Measurements from ENCODE around the gene DHRSX.
"Not testable (repeated sequence)": the region's sequence is repeated elsewhere in the genome, so short reads cannot be mapped to it uniquely, and the experiment has no call there.

DHRSX gene

GRCh38 chrX:2512501-2512900 is 11.7 kb upstream of the DHRSX start:
- Mint-ChIP-seq H3K4me3 (no peak overlapping the region), H3K9me3 (no peaks in the 10 kb centered on the region), H3K36me3 (ENCODE audit: insufficient read depth) (no peaks in the 10 kb centered on the region), H3K27ac (no peak overlapping the region), H3K4me1 (ENCODE audit: low read depth in 2 of 2) (peaks cover 0 to 5% of the 10 kb centered on the region in 2 donors), H3K27me3 (peaks cover 19 to 30% of the 10 kb centered on the region in 2 donors)
- DNase-seq (no peak), ATAC-seq (replicated peaks) (no peak)

GRCh38 chrX:2511326-2511725 is 10.6 kb upstream of the DHRSX start:
- Mint-ChIP-seq H3K4me3 (no peak overlapping the region), H3K27ac (no peak overlapping the region), H3K36me3 (ENCODE audit: insufficient read depth) (no peaks in the 10 kb centered on the region), H3K9me3 (no peaks in the 10 kb centered on the region), H3K4me1 (ENCODE audit: low read depth in 2 of 2) (no peaks in the 10 kb centered on the region), H3K27me3 (peaks cover 18 to 30% of the 10 kb centered on the region in 2 donors)
- DNase-seq (no peak), ATAC-seq (replicated peaks) (no peak)

- Mint-ChIP-seq H3K27ac (peak overlapping the region in 1 of 2 donors; percentile 59), H3K4me3 (no peak overlapping the region), H3K36me3 (ENCODE audit: insufficient read depth) (no peaks in the 10 kb centered on the region), H3K27me3 (peaks cover 10 to 14% of the 10 kb centered on the region in 2 donors), H3K9me3 (no peaks in the 10 kb centered on the region), H3K4me1 (ENCODE audit: low read depth in 2 of 2) (no peaks in the 10 kb centered on the region)
- ATAC-seq (replicated peaks) = no peak
- no peak for DNase-seq
Observed at GRCh38 chrX:2508648-2509335, 8.0 kb upstream of the DHRSX start.

GRCh38 chrX:2507904-2508627 is 7.3 kb upstream of the DHRSX start:
- no peak overlapping the region for H3K4me3 Mint-ChIP-seq
- no peak for ATAC-seq (replicated peaks)
- H3K36me3 Mint-ChIP-seq (ENCODE audit: insufficient read depth) = no peaks in the 10 kb centered on the region
- DNase-seq = no peak
- H3K27me3 Mint-ChIP-seq = peaks cover 10 to 14% of the 10 kb centered on the region in 2 donors
- H3K4me1 Mint-ChIP-seq (ENCODE audit: low read depth in 2 of 2) = no peaks in the 10 kb centered on the region
- H3K9me3 Mint-ChIP-seq = no peaks in the 10 kb centered on the region
- peak overlapping the region in 1 of 2 donors; percentile 59 for H3K27ac Mint-ChIP-seq

GRCh38 chrX:2507196-2507595 is 6.4 kb upstream of the DHRSX start:
- Mint-ChIP-seq H3K4me3 (no peak overlapping the region), H3K4me1 (ENCODE audit: low read depth in 2 of 2) (peaks cover 0 to 3% of the 10 kb centered on the region in 2 donors), H3K36me3 (ENCODE audit: insufficient read depth) (peaks cover under 1% of the 10 kb centered on the region), H3K9me3 (no peaks in the 10 kb centered on the region), H3K27ac (no peak overlapping the region), H3K27me3 (peaks cover 10 to 14% of the 10 kb centered on the region in 2 donors)
- ATAC-seq (replicated peaks) (no peak), DNase-seq (no peak)

GRCh38 chrX:2505341-2505740 is 4.6 kb upstream of the DHRSX start:
- not testable (repeated sequence) for H3K36me3 Mint-ChIP-seq (ENCODE audit: insufficient read depth); ATAC-seq (replicated peaks); H3K4me3 Mint-ChIP-seq; H3K9me3 Mint-ChIP-seq; H3K27me3 Mint-ChIP-seq; DNase-seq
- Mint-ChIP-seq H3K4me1 (ENCODE audit: low read depth in 2 of 2) (peaks cover 2 to 14% of the 10 kb centered on the region in 2 donors), H3K27ac (peak overlapping the region in 1 of 2 donors; percentile 68)

GRCh38 chrX:2504706-2505332 is 4.0 kb upstream of the DHRSX start:
- H3K9me3 Mint-ChIP-seq = no peaks in the 10 kb centered on the region
- ATAC-seq (replicated peaks) (no peak), DNase-seq (no peak)
- H3K4me1 Mint-ChIP-seq (ENCODE audit: low read depth in 2 of 2) = peaks cover 2 to 15% of the 10 kb centered on the region in 2 donors
- peaks cover 0 to 6% of the 10 kb centered on the region in 2 donors for H3K27me3 Mint-ChIP-seq
- H3K27ac Mint-ChIP-seq = no peak overlapping the region
- no peak overlapping the region for H3K4me3 Mint-ChIP-seq
- H3K36me3 Mint-ChIP-seq (ENCODE audit: insufficient read depth) = peaks cover 10% of the 10 kb centered on the region

- Mint-ChIP-seq H3K4me3 (no peak overlapping the region), H3K27me3 (peaks cover 0 to 3% of the 10 kb centered on the region in 2 donors), H3K9me3 (no peaks in the 10 kb centered on the region), H3K36me3 (ENCODE audit: insufficient read depth) (peaks cover 13% of the 10 kb centered on the region), H3K4me1 (ENCODE audit: low read depth in 2 of 2) (peaks cover 9 to 25% of the 10 kb centered on the region in 2 donors), H3K27ac (peak overlapping the region in 1 of 2 donors; percentile 42)
- ATAC-seq (replicated peaks) (no peak), DNase-seq (no peak)
Observed at GRCh38 chrX:2503591-2504500, 3.1 kb upstream of the DHRSX start.

GRCh38 chrX:2502668-2503519 is 2.1 kb upstream of the DHRSX start:
- H3K4me3 Mint-ChIP-seq = peak overlapping the region in 1 of 2 donors; percentile 80

GRCh38 chrX:2502120-2502667 is 1.4 kb upstream of the DHRSX start:
- DNase-seq = no peak

More at GRCh38 chrX:2502668-2503519, 2.1 kb upstream of the DHRSX start:
- no peaks in the 10 kb centered on the region for H3K9me3 Mint-ChIP-seq
- peaks cover 14 to 35% of the 10 kb centered on the region in 2 donors for H3K4me1 Mint-ChIP-seq (ENCODE audit: low read depth in 2 of 2)
- H3K27me3 Mint-ChIP-seq = no peaks in the 10 kb centered on the region
- DNase-seq (no peak), ATAC-seq (replicated peaks) (no peak)
- H3K27ac Mint-ChIP-seq = peak overlapping the region; percentile 91 to 96
- H3K36me3 Mint-ChIP-seq (ENCODE audit: insufficient read depth) = peaks cover 13% of the 10 kb centered on the region

GRCh38 chrX:2501559-2502102 is 855 bp upstream of the DHRSX start:
- DNase-seq = no peak
- peaks cover 13% of the 10 kb centered on the region for H3K36me3 Mint-ChIP-seq (ENCODE audit: insufficient read depth)
- no peaks in the 10 kb centered on the region for H3K9me3 Mint-ChIP-seq
- no peaks in the 10 kb centered on the region for H3K27me3 Mint-ChIP-seq
- H3K27ac Mint-ChIP-seq = peak overlapping the region; percentile 91 to 96
- ATAC-seq (replicated peaks) = no peak
- H3K4me3 Mint-ChIP-seq = peak overlapping the region; percentile 80 to 81
- peaks cover 15 to 40% of the 10 kb centered on the region in 2 donors for H3K4me1 Mint-ChIP-seq (ENCODE audit: low read depth in 2 of 2)

More at GRCh38 chrX:2502120-2502667, 1.4 kb upstream of the DHRSX start:
- H3K36me3 Mint-ChIP-seq (ENCODE audit: insufficient read depth) = peaks cover 13% of the 10 kb centered on the region
- H3K27me3 Mint-ChIP-seq = no peaks in the 10 kb centered on the region
- peak overlapping the region; percentile 91 to 96 for H3K27ac Mint-ChIP-seq
- peak overlapping the region; percentile 80 to 81 for H3K4me3 Mint-ChIP-seq
- no peak for ATAC-seq (replicated peaks)
- peaks cover 15 to 40% of the 10 kb centered on the region in 2 donors for H3K4me1 Mint-ChIP-seq (ENCODE audit: low read depth in 2 of 2)
- no peaks in the 10 kb centered on the region for H3K9me3 Mint-ChIP-seq

All from effector memory CD8-positive, alpha-beta T cell (primary cell).